GM21367 (cell line): ENCODE results near the gene PCDHGA10.
A peak's percentile ranks its signal among the peaks of the same experiment; 100 is the strongest.
"Not testable (repeated sequence)": the region's sequence is repeated elsewhere in the genome, so short reads cannot be mapped to it uniquely, and the experiment has no call there.

Experiments used
- ATAC-seq: cut with Tn5 transposase; IDR thresholded peaks from one replicate; pipeline ENCODE4 v1.9.1; 2021; ENCODE audit not compliant: unreplicated experiment

PCDHGA10 gene

GRCh38 chr5:141412854-141413539, at the start of gene PCDHGA10:
TSS of gene PCDHGA10 (plus strand) at chr5:141412987. CDS start at chr5:141413176, 189 bp downstream.
- peak; percentile 71 for ATAC-seq

- no peak for ATAC-seq
These were observed 48.7 kb upstream of the PCDHGA10 start, which contains the start of gene PCDHGA5 for GRCh38 chr5:141363952-141364660. TSS of gene PCDHGA5 (plus strand) at chr5:141364162. CDS start at chr5:141364331, 169 bp downstream.

- no peak for ATAC-seq
These were observed 46.5 kb upstream of the PCDHGA10 start for GRCh38 chr5:141366016-141366896.

GRCh38 chr5:141369994-141370848, 42.6 kb upstream of the PCDHGA10 start, which contains the start of gene PCDHGB3:
TSS of gene PCDHGB3 (plus strand) at chr5:141370242. CDS start at chr5:141370395, 153 bp downstream.
- peak; percentile 91 for ATAC-seq

- ATAC-seq = no peak
These were observed 41.0 kb upstream of the PCDHGA10 start for GRCh38 chr5:141371572-141372475.

- ATAC-seq = no peak
These were observed 39.0 kb upstream of the PCDHGA10 start, which contains the start of gene PCDHGA6 for GRCh38 chr5:141373673-141374317. TSS of gene PCDHGA6 (plus strand) at chr5:141373891. CDS start at chr5:141374084, 193 bp downstream.

- no peak for ATAC-seq
These were observed 38.2 kb upstream of the PCDHGA10 start for GRCh38 chr5:141374627-141375026.

GRCh38 chr5:141375444-141376155, 37.2 kb upstream of the PCDHGA10 start:
- not testable (repeated sequence) for ATAC-seq

- no peak for ATAC-seq
These were observed 30.1 kb upstream of the PCDHGA10 start, which contains the start of gene PCDHGA7 for GRCh38 chr5:141382469-141383294. TSS of gene PCDHGA7 (plus strand) at chr5:141382742. CDS start at chr5:141382900, 158 bp downstream.

GRCh38 chr5:141383345-141383744, 29.4 kb upstream of the PCDHGA10 start:
- ATAC-seq = no peak

GRCh38 chr5:141384471-141385267, 28.1 kb upstream of the PCDHGA10 start:
- ATAC-seq = no peak

GRCh38 chr5:141387557-141388311, 25.1 kb upstream of the PCDHGA10 start, which contains the start of gene PCDHGB4:
TSS of gene PCDHGB4 (plus strand) at chr5:141387698. CDS start at chr5:141387885, 187 bp downstream.
- not testable (repeated sequence) for ATAC-seq

- ATAC-seq = no peak
These were observed 24.1 kb upstream of the PCDHGA10 start for GRCh38 chr5:141388661-141389060.

- no peak for ATAC-seq
These were observed 23.4 kb upstream of the PCDHGA10 start for GRCh38 chr5:141389153-141390042.
